K562 (cell line): ENCODE measurements around the gene PMPCA. TPM values are rescaled to one million over a fixed set of nuclear protein-coding genes. Genes with fewer than 3 reads are reported as not detected.
A peak's percentile ranks its signal among the peaks of the same experiment; 100 is the strongest.

Experiments used
- ATAC-seq: fragments of 200-7000 bp; cut with Tn5 transposase; 3 replicates; pipeline ENCODE4 v1.9.1; 2020; ENCODE audit warnings: moderate library complexity
- BruUV-seq: library from RNA; stranded (reverse); fragments of 400-500 nt; replicated peaks from 2 replicates; lab custom pipeline; 2021; lab: Mats Ljungman, UMichigan
- CTCF ChIA-PET: fragments of 300-600 bp; formaldehyde crosslinking; extraction: SDS; loops from one replicate; lab custom pipeline; 2021; ENCODE audit warnings: low intra/inter-chr PET ratio; lab: Yijun Ruan, JAX
- POLR2A ChIA-PET: fragments of 300-600, 350-650 bp; sonication (Branson Sonifier 250); formaldehyde crosslinking; extraction: SDS; loops from one replicate; lab custom pipeline; 2021; ENCODE audit warnings: antibody characterized with exemption, inconsistent platforms; lab: Yijun Ruan, JAX
- DNase-seq, 4 experiments: peaks; one replicate each; pipeline versions ENCODE4 v3.0.0 to v3.0.0-alpha.2; 2011 to 2018; ENCODE audit warnings: low spot score in 3 of 4, mixed read lengths in 3 of 4; ENCODE audit errors: extremely low read depth in 1 of 4
- FAIRE-seq: peaks from 2 replicates; lab custom pipeline; 2011; peaks lifted over from hg19 to GRCh38; lab: Jason Lieb, UNC
- H2AFZ ChIP-seq: 2 replicates; pipeline ENCODE4 v1.6.0; 2011; ENCODE audit warnings: low read depth, low read length, control low read depth, inconsistent platforms
- H3K27ac ChIP-seq: fragments of 200-600 bp; 3 replicates; pipeline ENCODE4 v1.8.0; 2011; ENCODE audit warnings: low read depth, mild to moderate bottlenecking, control low read depth, inconsistent platforms, low read length, moderate library complexity, mixed read lengths; ENCODE audit errors: extremely low read depth
- H3K27me3 ChIP-seq, 2 experiments: fragments of 300-600 bp in 1 of 2; 2 replicates in 1 of 2; 3 replicates in 1 of 2; pipeline versions ENCODE4 v1.6.0 to v1.8.0; 2011; ENCODE audit warnings: inconsistent platforms in 2 of 2, low read length in 2 of 2, mild to moderate bottlenecking in 1 of 2, mixed read lengths in 1 of 2, moderate library complexity in 1 of 2; ENCODE audit not compliant: control insufficient read depth in 2 of 2, insufficient read depth in 2 of 2
- H3K36me3 ChIP-seq: fragments of 300-600 bp; 3 replicates; pipeline ENCODE4 v1.8.0; 2011; ENCODE audit warnings: mild to moderate bottlenecking, low read length, inconsistent platforms; ENCODE audit not compliant: control insufficient read depth, insufficient read depth
- H3K4me1 ChIP-seq, 2 experiments: fragments of 200-600 bp in 1 of 2; replicated peaks in 1 of 2; 2 replicates in 1 of 2; 3 replicates in 1 of 2; pipeline versions ENCODE4 v1.5.1 to v1.8.0; 2011; ENCODE audit warnings: inconsistent platforms in 2 of 2, low read length in 2 of 2, mild to moderate bottlenecking in 1 of 2, mixed read lengths in 1 of 2, moderate library complexity in 1 of 2; ENCODE audit not compliant: control insufficient read depth in 2 of 2, insufficient read depth in 2 of 2
- H3K4me2 ChIP-seq: 2 replicates; pipeline ENCODE4 v1.6.1; 2011; ENCODE audit warnings: low read length, control low read depth, inconsistent platforms, mixed read lengths; ENCODE audit not compliant: insufficient read depth
- H3K4me3 ChIP-seq: fragments of 200-600 bp; sonication (generic), shearing (Covaris generic); 2 replicates; pipeline ENCODE4 v1.5.1; 2016; ENCODE audit warnings: control low read depth, inconsistent platforms
- H3K79me2 ChIP-seq: fragments of 200-600 bp; 3 replicates; pipeline ENCODE4 v1.8.0; 2011; ENCODE audit warnings: low read length, inconsistent platforms; ENCODE audit not compliant: control insufficient read depth, insufficient read depth
- H3K9ac ChIP-seq, 2 experiments: 2 replicates each; pipeline versions ENCODE4 v1.6.0 to v1.6.1; 2011; ENCODE audit warnings: low read depth in 2 of 2, low read length in 2 of 2, control low read depth in 1 of 2, inconsistent platforms in 1 of 2, mild to moderate bottlenecking in 1 of 2, mixed read lengths in 1 of 2; ENCODE audit not compliant: insufficient read depth in 1 of 2
- H3K9me1 ChIP-seq: one replicate; pipeline ENCODE4 v1.6.0; 2011; ENCODE audit warnings: inconsistent platforms, mild to moderate bottlenecking, low read length, moderate library complexity; ENCODE audit not compliant: control insufficient read depth, insufficient read depth
- H3K9me3 ChIP-seq: replicated peaks from 2 replicates; pipeline ENCODE4 v1.5.1; 2011; ENCODE audit warnings: low read depth, low read length, inconsistent platforms; ENCODE audit not compliant: control insufficient read depth, insufficient read depth
- H4K20me1 ChIP-seq: replicated peaks from 2 replicates; pipeline ENCODE4 v1.6.1; 2011; ENCODE audit warnings: low read length, inconsistent platforms, mixed read lengths; ENCODE audit not compliant: control insufficient read depth, insufficient read depth
- ATF7 ChIP-seq: fragments of 450-650 bp; IDR thresholded peaks from 2 replicates; pipeline ENCODE4 v1.7.1; 2014; ENCODE audit warnings: mild to moderate bottlenecking, moderate library complexity
- CBX1 ChIP-seq: sonication (generic); IDR thresholded peaks from 2 replicates; pipeline ENCODE4 v1.6.1; 2016; ENCODE audit warnings: antibody characterized with exemption, low read depth, mild to moderate bottlenecking
- CCNT2 ChIP-seq: IDR thresholded peaks from 2 replicates; pipeline ENCODE4 v1.6.1; 2011; ENCODE audit warnings: borderline replicate concordance, low read depth, mild to moderate bottlenecking, moderate library complexity, mixed read lengths, low read length; ENCODE audit not compliant: insufficient read length; ENCODE audit errors: extremely low read depth
- CHD1 ChIP-seq: fragments of 200-600 bp; sonication (generic); IDR thresholded peaks from one replicate; pipeline ENCODE4 v1.6.1; 2012; ENCODE audit warnings: mild to moderate bottlenecking, moderate library complexity, low read length, inconsistent platforms
- ILF3 ChIP-seq: fragments of 450-650 bp; IDR thresholded peaks from 2 replicates; pipeline ENCODE4 v1.6.1; 2018; ENCODE audit warnings: antibody characterized with exemption, mild to moderate bottlenecking, moderate library complexity, borderline replicate concordance
- XRCC5 ChIP-seq: fragments of 200-400 bp; formaldehyde crosslinking; IDR thresholded peaks from 2 replicates; pipeline ENCODE4 v1.6.1; 2017; ENCODE audit warnings: low read depth, mild to moderate bottlenecking, low read length
- ZFP1 ChIP-seq: fragments of 450-650 bp; formaldehyde crosslinking; IDR thresholded peaks from 2 replicates; pipeline ENCODE4 v1.4.0; 2020; ENCODE audit warnings: mild to moderate bottlenecking, mixed read lengths
- WGBS: fragments of 100-300 bp; shearing (Covaris generic); methylation state at CpG from one replicate; pipeline ENCODE4 v1.1.6; 2016; ENCODE audit warnings: low coverage, mixed read lengths; ENCODE audit not compliant: insufficient coverage; ENCODE audit errors: missing lambda C conversion rate; 5-methylcytosine and 5-hydroxymethylcytosine counted together
- in situ Hi-C: fragments of 300-500 bp; cut with MboI; formaldehyde crosslinking; loops from 4 replicates; pipeline ENCODE4 v1.15.0; 2018; ENCODE audit warnings: inconsistent platforms, mixed read lengths
- intact Hi-C: fragments of 100-400 bp; cut with micrococcal nuclease; formaldehyde crosslinking; loops from 2 replicates; pipeline ENCODE4 v1.14.2; 2022
- polyA plus RNA-seq, 8 experiments: library from polyadenylated mRNA; depleted of rRNA in 4 of 8; stranded (reverse) in 5 of 8; unstranded in 3 of 8; fragments of >200 nt; fragmentation: Nextera tagmentation in 2 of 8; fragmentation: Illumina TruSeq in 1 of 8; extraction: Ambion mirVana in 2 of 8; extraction: Trizol in 1 of 8; gene quantifications; 2 replicates each; pipeline versions ENCODE4 v1.2.1 to v1.2.3, GENCODE V29; 2011 to 2014; ENCODE audit warnings: inconsistent platforms in 1 of 8, missing spikeins in 1 of 8
- total RNA-seq, 7 experiments: library from RNA; depleted of rRNA in 6 of 7; stranded (reverse); fragments of >200 nt in 6 of 7; fragmentation: Illumina TruSeq in 2 of 7; extraction: Trizol in 2 of 7; gene quantifications; 2 replicates each; pipeline versions ENCODE4 v1.2.1 to v1.2.3, GENCODE V29; 2011 to 2021; ENCODE audit warnings: low replicate concordance in 1 of 7
- TF ChIP-seq, protein P1 (sequence below): fragments of 450-650 bp; IDR thresholded peaks from 2 replicates; pipeline ENCODE4 v1.6.1; 2016
- TF ChIP-seq, protein P2 (sequence below): fragments of 250-450 bp; sonication (Bioruptor Pico); IDR thresholded peaks from 2 replicates; pipeline ENCODE4 v1.6.1; 2021; ENCODE audit warnings: mild to moderate bottlenecking
- TF ChIP-seq, protein P3 (sequence below), 2 experiments: fragments of 450-650 bp; IDR thresholded peaks; 2 replicates each; pipeline ENCODE4 v1.6.1; 2016; ENCODE audit warnings: mild to moderate bottlenecking in 2 of 2, borderline replicate concordance in 1 of 2, low read depth in 1 of 2, moderate library complexity in 1 of 2

The PMPCA gene
- total and polyA plus RNA-seq, 9 of the 15 experiments (the other 6 are each of a cell fraction or from before 2014, with no cell fraction given) = 23.9 to 143 (median 86.6) TPM

DNA sequence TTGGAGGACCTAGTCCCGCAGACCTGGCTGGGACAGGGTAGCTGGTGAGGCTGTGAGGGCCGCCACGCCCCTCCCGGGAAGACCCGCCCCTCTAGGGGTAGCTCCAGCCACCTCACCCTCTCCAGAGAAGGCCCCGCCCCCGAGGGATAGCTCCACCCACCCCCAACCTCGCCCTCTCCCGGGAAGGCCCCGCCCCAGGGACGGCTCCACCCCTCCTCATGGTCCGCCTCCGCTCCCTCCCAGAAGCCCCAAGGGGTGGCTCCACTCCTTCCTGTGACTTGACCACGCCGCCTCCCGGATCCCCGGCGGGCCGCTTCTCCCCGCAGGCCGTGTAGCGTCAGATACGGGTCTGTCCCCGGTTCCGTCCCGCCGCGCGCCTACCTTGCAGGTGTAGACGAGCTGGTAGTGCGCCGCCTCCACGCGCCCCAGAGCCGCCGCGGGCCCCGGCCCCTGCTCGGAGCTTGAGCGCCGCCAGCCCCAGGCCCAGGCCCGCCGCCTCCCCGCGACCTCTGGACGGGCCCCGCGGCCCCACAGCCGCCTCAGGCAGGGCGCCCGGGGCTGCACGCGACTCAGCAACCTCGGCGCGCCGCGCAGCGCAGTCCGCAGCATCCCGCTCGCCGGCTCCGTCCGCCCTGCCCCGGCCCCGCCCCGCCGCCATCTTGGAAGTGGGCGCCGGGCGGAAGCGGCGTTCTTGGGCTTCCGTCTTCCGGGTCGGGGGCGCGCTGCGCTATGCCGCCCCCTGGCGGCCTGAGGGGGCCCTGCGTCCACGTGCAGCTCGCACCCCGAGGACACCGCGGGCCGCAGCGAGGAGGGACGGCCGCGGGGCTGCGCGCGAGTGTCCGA is 47.1 kb upstream of the PMPCA start, which contains the start of gene DNLZ:
Gene DNLZ, minus strand, starts transcription at position 639 of the 843 bp plus-strand sequence. Its CDS starts 30 bp downstream, at position 609.
- Histone ChIP-seq H3K4me1 (peaks cover 11 to 94% of the 10 kb centered on the region in 2 experiments), H3K27ac (peak within 1 kb of the TSS; percentile 97), H3K9me1 (no peaks in the 10 kb centered on the region), H3K27me3 (no peaks in the 10 kb centered on the region), H3K4me2 (peak within 1 kb of the TSS; percentile 85), H3K9me3 (no peaks in the 10 kb centered on the region), H3K36me3 (peaks cover 35% of the 10 kb centered on the region; the same call in 1 of the 3 replicates), H3K4me3 (peak within 1 kb of the TSS; percentile 99), H3K9ac (peak within 1 kb of the TSS; percentile 81 to 96), H3K79me2 (no peaks in the 10 kb centered on the region; the same call in 2 of the 3 replicates), H4K20me1 (no peaks in the 10 kb centered on the region), H2AFZ (peak within 1 kb of the TSS; percentile 82; the same call in 1 of the 2 replicates)
- CTCF ChIA-PET = interaction anchor here (0.6 to 1.5 kb wide), 4 partner anchors 17 to 37 kb away, joined by 3 to 9 read pairs (median 4); partner anchors contain the start of gene SNAPC4
- FAIRE-seq = peak; percentile 95
- intact Hi-C loops (no loop called here), in situ Hi-C loops (no loop called here)
- POLR2A ChIA-PET = interaction anchor here (0.6 to 2.4 kb wide), 16 partner anchors 9 to 787 kb away, joined by 3 to 12 read pairs (median 4); partner anchors contain the start of gene CARD9
- under 1% methylated on average over 47 of the region's 97 CpGs for WGBS
- DNase-seq = peak; percentile 95 to 99 (median 99)
- BruUV-seq = no TSS peak
- ATAC-seq = peak; percentile 88
- TF ChIP-seq, protein P1, sequence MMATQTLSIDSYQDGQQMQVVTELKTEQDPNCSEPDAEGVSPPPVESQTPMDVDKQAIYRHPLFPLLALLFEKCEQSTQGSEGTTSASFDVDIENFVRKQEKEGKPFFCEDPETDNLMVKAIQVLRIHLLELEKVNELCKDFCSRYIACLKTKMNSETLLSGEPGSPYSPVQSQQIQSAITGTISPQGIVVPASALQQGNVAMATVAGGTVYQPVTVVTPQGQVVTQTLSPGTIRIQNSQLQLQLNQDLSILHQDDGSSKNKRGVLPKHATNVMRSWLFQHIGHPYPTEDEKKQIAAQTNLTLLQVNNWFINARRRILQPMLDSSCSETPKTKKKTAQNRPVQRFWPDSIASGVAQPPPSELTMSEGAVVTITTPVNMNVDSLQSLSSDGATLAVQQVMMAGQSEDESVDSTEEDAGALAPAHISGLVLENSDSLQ = no peak
- TF ChIP-seq ZFP1 (CRISPR knock-in tag) (0 out of 2 replicates have a peak, but pooled peaks have one; percentile 69), ATF7 (peak; percentile 59), CCNT2 (peak; percentile 97), ILF3 (0 out of 2 replicates have a peak, but pooled peaks have one; percentile 13), CHD1 (peak; percentile 85), CBX1 (peak; percentile 93), XRCC5 (peak; percentile 47; the same call in 1 of the 2 replicates)
- TF ChIP-seq, protein P2, sequence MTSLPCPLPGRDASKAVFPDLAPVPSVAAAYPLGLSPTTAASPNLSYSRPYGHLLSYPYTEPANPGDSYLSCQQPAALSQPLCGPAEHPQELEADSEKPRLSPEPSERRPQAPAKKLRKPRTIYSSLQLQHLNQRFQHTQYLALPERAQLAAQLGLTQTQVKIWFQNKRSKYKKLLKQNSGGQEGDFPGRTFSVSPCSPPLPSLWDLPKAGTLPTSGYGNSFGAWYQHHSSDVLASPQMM (CRISPR knock-in tag) = no peak
- TF ChIP-seq, protein P3, sequence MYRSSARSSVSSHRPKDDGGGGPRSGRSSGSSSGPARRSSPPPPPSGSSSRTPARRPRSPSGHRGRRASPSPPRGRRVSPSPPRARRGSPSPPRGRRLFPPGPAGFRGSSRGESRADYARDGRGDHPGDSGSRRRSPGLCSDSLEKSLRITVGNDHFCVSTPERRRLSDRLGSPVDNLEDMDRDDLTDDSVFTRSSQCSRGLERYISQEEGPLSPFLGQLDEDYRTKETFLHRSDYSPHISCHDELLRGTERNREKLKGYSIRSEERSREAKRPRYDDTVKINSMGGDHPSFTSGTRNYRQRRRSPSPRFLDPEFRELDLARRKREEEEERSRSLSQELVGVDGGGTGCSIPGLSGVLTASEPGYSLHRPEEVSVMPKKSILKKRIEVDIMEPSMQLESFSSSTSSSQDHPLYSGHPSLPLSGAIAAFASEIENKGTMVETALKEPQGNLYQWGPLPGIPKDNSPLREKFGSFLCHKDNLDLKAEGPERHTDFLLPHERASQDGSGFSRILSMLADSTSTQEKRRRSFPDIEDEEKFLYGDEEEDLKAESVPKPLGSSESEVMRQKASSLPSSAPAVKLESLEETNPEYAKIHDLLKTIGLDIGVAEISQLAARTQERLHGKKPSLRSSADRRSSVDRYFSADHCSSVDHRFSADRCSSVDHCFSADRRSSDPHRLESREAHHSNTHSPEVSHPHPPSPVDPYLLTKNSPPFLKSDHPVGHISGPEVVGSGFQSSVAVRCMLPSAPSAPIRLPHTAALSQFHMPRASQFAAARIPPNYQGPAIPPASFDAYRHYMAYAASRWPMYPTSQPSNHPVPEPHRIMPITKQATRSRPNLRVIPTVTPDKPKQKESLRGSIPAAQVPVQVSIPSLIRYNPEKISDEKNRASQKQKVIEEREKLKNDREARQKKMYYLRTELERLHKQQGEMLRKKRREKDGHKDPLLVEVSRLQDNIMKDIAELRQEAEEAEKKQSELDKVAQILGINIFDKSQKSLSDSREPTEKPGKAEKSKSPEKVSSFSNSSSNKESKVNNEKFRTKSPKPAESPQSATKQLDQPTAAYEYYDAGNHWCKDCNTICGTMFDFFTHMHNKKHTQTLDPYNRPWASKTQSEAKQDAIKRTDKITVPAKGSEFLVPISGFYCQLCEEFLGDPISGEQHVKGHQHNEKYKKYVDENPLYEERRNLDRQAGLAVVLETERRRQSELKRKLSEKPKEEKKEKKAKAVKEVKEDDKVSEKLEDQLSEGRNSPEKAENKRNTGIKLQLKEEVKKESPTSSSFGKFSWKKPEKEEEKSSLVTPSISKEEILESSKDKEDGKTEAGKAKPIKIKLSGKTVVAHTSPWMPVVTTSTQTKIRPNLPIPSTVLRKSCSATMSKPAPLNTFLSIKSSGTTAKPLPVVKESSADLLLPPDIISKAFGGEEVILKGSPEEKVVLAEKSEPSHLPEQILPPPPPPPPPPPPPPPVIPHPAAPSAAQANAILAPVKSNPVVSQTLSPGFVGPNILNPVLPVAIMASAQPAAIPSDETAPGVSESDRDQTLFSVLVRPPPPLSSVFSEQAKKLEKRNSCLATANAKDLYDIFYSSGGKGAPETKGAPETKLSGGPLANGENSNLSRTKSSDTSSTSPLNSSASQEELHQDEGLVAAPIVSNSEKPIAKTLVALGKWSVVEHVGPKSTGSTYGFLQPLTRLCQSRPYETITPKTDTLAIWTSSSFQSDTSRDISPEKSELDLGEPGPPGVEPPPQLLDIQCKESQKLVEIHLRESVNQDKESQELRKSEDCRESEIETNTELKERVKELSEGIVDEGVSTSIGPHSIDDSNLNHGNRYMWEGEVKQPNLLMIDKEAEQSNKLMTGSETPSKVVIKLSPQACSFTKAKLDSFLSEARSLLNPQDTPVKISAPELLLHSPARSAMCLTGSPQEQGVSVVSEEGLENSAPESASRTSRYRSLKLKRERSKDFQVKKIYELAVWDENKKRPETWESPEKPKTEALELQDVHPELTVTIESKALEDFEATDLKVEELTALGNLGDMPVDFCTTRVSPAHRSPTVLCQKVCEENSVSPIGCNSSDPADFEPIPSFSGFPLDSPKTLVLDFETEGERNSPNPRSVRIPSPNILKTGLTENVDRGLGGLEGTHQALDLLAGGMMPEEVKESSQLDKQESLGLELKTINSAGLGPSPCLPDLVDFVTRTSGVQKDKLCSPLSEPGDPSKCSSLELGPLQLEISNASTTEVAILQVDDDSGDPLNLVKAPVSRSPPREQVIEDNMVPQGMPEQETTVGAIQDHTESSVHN (IDR thresholded peaks at IDR 0.05; ENCODE audit: borderline replicate concordance in 1 of 2, low read depth in 1 of 2) = no peak
